Measurements from ENCODE around the gene HMMR.
"Not testable (repeated sequence)": the region's sequence is repeated elsewhere in the genome, so short reads cannot be mapped to it uniquely, and the experiment has no call there.

The HMMR gene

DNA sequence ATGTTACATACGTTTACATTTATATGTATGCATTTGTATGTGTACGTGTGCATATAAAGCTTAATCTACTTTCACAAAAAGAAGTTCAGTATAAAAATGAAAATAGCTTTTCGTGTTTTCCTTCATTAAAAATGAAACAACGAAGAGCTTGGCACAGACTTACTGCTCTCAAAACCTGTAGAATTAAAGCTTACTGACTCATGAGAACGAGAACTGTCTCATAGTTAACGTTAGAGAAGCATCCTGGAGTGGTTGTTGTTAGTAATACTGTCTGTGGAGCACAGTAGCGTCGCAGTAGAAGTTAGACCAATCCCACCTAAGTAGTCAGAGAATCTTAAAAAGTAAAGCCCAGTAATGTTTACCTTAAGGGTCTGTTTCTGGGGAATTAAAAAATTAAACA lies 46.3 kb downstream of the HMMR start:
- peak; percentile 46 to 62 (median 57) for DNase-seq

- no peak for DNase-seq
These were observed 48.3 kb downstream of the HMMR start for GRCh38 chr5:163508753-163509152.

GRCh38 chr5:163509291-163509951 lies 49.0 kb downstream of the HMMR start:
- peak in 1 of 3 donors; percentile 21 for DNase-seq

DNA sequence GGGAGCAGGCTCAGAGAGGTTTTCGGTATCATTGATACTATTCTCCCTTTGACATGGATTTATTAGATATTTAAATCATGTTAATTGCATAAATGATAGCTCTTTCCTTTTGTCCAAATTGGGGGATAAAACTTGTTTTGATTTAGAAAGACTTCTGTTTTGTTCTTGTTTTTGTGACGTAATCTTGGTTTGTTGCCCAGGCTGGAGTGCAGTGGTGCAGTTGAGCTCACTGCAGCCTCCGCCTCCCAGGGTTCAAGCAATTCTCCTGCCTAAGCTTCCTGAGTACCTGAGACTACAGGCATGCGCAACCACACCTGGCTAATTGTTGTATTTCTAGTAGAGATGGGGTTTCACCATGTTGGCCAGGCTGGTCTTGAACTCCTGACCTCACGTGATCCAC lies 52.1 kb downstream of the HMMR start:
- DNase-seq: no peak

DNA sequence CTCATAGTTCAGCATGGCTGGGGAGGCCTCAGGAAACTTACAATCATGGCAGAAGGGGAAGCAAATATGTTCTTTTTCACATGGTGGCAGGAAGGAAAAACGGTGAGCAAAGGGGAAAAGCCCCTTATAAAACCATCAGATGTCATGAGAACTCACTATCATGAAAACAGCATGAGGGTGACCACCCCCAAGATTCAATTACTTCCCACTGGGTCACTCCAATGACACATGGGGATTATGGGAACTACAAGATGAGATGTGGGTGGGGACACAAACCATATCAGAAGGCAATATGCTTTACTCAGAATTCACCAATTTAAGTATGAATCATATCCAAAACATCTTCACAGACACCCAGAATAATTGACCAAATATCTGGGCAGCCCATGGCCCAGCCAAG lies 64.7 kb downstream of the HMMR start:
- peak; percentile 9 to 40 (median 21) for DNase-seq

DNA sequence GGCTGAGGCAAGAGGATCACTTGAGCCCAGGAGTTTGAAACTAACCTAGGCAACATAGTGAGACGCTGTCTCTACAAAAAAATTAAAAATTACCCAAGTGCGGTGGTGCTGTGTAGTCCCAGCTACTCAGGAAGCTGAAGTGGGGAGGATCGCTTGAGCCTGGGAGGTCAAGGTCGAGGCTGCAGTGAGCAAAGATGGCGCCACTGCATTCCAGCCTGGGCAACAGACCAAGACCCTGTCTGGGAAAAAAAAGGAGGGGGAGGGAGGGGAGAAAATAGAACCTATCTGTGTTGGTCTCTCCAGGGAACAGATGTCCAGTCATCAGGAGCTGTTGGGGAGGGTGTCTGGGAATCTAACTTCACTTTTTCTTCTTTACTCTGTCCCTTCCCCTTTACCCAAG lies 69.3 kb downstream of the HMMR start:
- DNase-seq: no peak

DNA sequence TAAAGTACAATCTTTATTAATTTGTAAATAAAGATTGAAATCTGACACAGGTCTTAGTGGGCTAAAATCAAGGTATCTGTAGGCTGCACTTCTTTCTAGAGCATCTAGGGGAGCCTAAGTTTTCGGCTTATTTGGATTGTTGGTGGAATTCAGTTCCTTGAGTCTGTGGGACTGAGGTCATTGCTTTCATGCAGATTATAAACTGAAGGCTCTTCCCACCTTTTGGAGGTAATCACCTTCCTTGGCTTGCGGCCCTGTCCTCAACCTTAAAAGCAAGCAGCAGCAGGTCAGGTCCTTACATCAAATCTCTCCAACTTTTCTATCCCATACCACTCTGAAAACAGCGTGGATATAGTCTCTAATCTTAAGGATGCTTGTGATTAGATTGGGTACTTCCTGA lies 70.8 kb downstream of the HMMR start:
- no peak for DNase-seq

DNA sequence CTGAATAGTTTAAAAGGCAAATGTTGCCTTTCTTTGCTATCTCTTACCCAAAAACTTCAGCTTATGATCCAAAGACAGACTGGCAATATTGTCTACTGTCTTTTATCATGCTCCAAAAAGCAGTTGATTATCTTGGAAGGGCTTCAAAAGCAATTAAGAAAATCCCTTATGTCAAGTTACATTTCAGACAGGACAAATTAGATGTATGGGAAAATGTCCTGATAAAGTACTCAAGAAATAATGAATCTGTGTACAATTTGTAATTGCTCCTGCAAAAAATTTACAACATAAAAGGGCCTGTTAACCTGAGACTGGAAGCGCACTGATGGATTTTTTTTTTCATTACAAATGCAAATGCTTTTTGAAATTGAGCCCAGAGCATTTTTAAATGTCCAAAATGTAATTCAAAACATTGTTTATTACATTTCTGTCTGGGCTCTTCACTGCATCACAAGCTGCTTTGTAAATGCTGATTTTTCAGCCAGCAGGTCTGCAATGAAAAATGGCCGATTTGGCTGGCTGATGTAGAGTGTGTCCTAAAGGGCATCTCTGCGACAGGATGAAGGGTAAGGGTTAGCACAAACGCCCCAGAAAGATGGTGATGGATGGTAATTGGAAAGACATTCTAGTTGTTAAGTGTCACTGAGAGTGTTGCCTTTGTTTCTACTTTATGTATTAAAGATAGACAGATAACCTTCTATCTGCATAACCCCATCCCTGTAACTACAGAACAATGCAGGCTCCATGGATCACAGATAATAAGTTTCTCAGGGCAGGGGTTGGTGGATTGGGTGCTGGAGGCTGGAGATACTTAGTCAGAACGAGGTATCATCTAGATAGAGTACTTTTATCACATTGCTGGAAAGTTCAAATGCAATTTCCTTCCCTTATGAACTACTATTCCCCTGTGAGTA lies 72.0 kb downstream of the HMMR start:
- DNase-seq: no peak

DNA sequence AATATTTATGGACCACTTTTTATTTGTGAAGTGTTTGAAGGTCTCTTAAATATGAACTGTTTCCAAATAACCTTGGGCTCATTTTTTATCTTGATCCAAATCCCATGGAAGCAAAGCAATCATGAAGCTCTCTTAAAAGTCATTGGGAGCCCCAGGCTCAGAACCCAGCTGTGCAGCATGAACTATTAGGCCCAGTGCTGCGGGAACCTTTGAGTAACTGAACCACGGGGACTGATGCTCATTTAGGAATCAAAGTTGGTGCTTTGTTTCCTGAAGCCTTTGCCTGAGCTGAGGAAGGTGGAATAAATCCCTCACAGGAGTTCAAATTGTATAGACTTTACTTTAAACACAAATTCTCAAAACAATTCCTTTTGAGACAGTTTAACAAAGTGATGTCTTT lies 72.8 kb downstream of the HMMR start:
- no peak for DNase-seq

DNA sequence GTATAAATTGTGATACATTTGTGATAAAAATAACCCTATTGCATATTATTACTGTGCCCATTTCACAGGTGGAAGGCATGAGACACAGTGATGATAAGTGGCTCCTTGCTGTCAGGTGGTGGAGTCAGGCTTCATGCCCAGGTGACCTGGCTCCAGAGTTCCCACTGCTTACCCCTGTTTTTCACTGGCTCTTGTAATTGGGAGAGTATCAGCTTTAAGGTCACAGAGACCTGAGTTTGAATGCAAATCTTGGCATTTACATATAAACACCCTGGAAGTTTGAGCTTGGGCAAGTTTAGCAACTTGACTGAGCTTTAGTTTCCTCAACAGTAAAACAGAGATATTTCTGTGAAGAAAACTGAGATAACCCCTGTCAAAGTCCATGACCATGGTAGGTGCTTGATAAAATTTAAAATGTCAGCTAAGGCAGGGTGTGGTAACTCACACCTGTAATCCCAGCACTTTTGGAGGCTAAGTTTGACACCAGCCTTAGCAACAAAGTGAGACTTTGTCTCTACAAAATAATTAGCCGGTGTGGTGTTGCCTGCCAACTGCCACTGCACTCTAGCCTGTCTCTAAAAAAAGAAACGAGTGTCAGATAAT lies 74.2 kb downstream of the HMMR start:
- DNase-seq: no peak

DNA sequence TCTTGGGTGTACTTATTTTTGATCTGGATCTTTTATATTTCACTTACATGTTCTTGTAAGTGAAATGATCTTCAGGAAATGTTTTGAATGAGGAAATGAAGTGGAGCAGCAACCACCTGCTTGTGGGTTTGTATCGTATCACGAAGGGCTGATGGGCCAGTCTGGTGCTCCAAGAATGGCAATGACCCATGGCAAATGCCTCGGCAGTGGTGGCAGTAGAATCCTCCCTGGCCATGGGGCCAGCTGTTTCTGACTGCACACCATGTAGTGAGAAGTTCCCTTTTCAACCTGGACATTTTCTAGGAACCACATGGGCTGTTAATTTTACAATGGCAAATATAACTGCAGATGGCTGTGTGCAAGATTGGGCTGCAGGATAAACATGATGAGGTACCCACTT lies 74.9 kb downstream of the HMMR start:
- DNase-seq: no peak

GRCh38 chr5:163536442-163536841 lies 76.0 kb downstream of the HMMR start:
- not testable (repeated sequence) for DNase-seq

GRCh38 chr5:163540696-163541095 lies 80.3 kb downstream of the HMMR start:
- DNase-seq: no peak

All from suppressor macrophage treated with lipopolysaccharide for 1 hour (primary cell).